GM13977 (cell line): ENCODE measurements around the gene HELZ.
A peak's percentile ranks its signal among the peaks of the same experiment; 100 is the strongest.

Source experiments
- DNase-seq: peaks from one replicate; pipeline ENCODE4 v3.0.0; 2012; ENCODE audit warnings: low spot score
- in situ Hi-C: fragments of 300-500 bp; cut with MboI; formaldehyde crosslinking; loops from one replicate; pipeline ENCODE4 v1.12.0; 2022; ENCODE audit warnings: low sequenced_read_pairs, low pct_unique_long_range_greater_than_20kb, mixed read lengths, inconsistent platforms; ENCODE audit not compliant: unreplicated experiment
- TF ChIP-seq, protein P1 (sequence below): IDR thresholded peaks from 2 replicates; pipeline ENCODE4 v1.5.1; 2012; ENCODE audit warnings: mild to moderate bottlenecking, control low read depth; ENCODE audit not compliant: insufficient read depth; ENCODE audit errors: extremely low read depth, missing control alignments

The HELZ gene

DNA sequence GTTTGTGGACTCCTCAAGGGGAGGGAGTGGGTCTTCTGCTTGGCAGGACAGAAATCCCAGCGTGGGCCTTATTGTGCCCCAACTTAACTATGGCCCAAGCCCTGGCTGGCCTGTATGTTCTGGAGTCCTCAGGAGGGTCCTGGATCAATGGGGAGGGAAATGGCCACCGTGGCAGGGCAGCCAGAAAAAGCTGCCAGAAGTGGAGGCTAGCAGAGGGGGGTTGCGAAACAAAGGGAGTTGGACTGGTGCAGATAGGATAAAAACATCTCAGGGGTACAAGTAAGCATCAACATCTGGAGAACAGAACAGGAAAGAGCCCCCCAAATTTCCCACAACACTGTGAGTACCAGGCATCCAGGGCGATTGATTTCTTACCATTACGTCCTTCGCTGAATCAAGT lies 204.3 kb downstream of the HELZ start:
- in situ Hi-C loops: no loop called here
- TF ChIP-seq, protein P1, sequence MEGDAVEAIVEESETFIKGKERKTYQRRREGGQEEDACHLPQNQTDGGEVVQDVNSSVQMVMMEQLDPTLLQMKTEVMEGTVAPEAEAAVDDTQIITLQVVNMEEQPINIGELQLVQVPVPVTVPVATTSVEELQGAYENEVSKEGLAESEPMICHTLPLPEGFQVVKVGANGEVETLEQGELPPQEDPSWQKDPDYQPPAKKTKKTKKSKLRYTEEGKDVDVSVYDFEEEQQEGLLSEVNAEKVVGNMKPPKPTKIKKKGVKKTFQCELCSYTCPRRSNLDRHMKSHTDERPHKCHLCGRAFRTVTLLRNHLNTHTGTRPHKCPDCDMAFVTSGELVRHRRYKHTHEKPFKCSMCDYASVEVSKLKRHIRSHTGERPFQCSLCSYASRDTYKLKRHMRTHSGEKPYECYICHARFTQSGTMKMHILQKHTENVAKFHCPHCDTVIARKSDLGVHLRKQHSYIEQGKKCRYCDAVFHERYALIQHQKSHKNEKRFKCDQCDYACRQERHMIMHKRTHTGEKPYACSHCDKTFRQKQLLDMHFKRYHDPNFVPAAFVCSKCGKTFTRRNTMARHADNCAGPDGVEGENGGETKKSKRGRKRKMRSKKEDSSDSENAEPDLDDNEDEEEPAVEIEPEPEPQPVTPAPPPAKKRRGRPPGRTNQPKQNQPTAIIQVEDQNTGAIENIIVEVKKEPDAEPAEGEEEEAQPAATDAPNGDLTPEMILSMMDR: no peak
- no peak for DNase-seq

DNA sequence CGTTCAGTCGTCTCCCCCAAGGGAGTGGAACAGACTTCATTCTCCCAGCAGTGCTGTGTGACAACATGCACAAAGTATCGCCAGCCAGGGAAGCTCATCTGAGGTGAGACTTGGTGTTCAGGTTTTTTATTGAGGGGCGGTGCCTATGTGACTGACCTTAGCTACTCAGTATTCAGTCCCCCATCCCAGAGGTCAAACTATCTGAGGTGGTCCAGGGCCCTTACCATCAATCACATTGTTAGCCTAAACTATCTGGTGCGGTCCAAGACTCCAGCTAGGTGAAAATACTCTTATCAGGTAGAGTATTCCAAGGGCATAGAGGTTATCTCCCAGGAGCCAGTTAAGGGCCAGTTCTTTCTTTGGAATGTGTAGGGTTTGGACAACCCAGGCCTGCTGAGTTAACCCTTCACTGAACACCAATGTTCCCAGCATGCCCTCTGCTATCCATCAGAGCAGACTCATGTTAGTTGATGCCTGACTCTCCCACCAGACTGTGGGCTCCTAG lies 206.1 kb downstream of the HELZ start:
- TF ChIP-seq, protein P1: no peak
- in situ Hi-C loops: no loop called here
- no peak for DNase-seq

DNA sequence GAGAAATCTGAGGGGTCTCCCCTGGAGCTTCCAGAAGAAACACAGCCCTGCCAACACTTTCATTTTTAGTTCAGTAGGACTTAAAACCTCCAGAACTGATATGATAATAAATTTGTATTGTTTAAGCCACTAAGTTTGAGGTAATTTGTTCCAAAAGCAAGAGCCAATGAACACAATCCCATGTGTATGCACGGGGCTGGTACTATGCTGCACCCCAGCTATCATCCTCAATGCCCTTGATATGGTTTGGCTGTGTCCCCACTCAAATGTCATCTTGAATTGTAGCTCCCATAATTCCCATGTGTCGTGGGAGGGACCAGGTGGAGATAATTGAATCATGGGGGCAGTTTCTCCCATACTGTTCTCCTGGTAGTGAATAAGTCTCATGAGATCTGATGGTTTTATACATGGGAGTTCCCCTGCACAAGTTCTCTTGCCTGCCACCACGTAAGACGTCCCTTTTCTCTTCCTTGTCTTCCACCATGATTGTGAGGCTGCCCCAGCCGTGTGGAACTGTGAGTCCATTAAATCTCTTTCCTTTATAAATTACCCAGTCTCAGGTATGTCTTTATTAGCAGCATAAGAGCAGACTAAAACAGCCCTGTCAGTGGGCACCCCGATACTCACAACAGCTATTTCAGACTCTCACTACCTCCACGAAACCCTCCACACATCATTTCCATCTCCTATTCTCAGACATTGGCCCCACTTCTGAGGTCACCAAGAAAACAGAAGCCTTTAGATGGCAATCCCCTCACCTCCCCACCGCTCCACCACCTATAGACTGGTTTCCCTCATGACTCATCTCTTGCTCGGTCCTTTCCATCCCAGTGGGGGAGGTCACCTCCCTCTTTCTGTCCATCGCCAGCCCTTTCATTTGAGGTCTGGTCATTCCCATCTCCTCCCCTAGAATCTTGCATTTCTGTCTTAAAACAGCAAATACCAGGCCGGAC lies 209.6 kb downstream of the HELZ start:
- TF ChIP-seq, protein P1: no peak
- DNase-seq: peak; percentile 82
- in situ Hi-C loops: no loop called here

DNA sequence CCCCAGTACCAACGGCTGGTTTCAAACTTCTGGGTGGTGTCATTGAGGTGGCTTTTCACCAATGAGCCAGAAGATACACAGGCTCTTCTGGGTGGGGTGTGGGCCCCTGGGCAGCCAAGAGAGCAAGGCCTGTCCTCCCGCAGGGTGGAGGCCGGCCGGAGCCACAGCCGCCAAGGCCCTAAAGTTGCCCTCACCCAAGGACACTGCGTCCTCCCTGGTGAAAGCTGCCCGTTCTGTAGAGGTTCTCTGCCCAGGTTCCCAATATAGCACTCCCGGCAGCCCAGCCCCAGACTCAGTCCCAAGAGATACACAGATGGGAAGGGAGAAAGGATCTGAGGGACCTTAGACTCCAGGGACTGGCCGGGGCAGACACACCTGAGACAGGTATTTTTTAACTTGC lies 211.4 kb downstream of the HELZ start:
- in situ Hi-C loops: no loop called here

DNA sequence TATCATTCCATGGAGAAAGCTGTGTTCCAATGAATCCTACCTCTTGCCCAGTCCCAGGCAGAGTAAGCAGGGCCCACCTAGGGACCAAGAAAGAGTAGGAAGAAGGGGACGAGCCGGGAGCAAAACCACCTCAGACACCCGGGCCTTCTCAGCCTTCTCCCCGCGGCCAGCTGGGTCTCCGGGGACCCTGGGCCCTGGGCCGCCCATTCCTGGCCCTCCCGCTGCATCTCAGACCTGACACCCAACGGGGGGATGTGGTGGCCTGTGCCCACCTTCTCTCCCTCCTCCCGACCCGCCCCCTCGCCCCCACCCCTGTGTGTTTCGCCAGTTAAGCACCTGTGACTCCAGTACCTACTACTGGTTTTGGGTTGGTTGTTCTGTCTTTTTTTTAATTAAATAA lies 212.0 kb downstream of the HELZ start:
- TF ChIP-seq, protein P1: no peak
- in situ Hi-C loops: no loop called here
- DNase-seq: no peak

More for the DNA sequence above, 211.4 kb downstream of the HELZ start:
- DNase-seq: no peak
- TF ChIP-seq, protein P1: no peak

DNA sequence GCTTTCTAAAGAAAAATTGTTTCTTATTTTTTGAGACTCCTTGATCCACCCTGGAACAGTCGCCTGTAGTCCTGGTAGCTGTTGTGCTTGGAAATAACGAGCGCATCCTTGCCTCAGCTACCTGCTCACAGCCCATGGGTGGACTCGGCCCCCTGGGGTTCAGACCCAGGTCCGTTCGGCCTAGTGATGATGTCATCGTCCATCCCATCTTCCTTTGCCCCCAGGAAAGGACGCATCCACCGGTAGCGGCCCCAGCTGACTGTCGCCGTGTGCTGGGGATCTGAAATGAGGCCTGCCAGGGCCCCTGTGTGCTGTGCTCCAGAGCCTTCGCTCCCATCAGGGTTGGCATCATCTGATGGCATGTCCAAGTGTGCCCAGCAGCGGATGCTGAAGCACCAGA lies 212.6 kb downstream of the HELZ start:
- no peak for DNase-seq
- TF ChIP-seq, protein P1: no peak
- in situ Hi-C loops: no loop called here
